T follicular helper cell (primary cell): ENCODE data around the gene USP22.

Experiments used
- DNase-seq: peaks from one replicate; pipeline ENCODE4 v3.0.0-alpha.2; 2020; ENCODE audit warnings: low read depth

The USP22 gene

DNA sequence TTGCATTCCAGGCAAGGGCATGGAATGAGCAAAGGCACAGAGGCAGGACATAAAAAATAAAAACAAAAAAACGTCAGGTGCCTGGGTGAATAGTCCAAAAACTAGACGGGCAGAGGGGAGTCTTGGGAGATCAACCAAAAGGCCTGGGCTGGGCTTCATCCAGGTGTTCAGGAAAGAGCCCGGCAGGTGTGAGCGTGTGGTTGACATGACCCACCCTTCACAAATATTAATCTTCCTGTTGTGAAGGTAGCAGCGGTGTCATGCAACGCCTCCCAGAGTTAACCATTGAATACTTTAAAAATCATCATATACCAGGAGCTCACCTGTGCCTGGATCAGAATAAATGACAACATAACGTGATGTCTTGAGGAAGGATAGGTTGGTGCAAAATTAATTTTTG lies 90.6 kb downstream of the USP22 start:
- no peak for DNase-seq
